DMS53 (cell line): ENCODE results near the gene TICAM1.
"Not testable (repeated sequence)": the region's sequence is repeated elsewhere in the genome, so short reads cannot be mapped to it uniquely, and the experiment has no call there.

Experiments used
- DNase-seq: peaks from one replicate; lab custom pipeline; 2025; lab: John Stamatoyannopoulos, UW

Gene TICAM1

GRCh38 chr19:4831304-4831978, at the start of gene TICAM1:
TICAM1 (minus strand) TSS chr19:4831712; CDS start chr19:4818377, 13,335 bp downstream.
- peak; percentile 79 for DNase-seq

DNA sequence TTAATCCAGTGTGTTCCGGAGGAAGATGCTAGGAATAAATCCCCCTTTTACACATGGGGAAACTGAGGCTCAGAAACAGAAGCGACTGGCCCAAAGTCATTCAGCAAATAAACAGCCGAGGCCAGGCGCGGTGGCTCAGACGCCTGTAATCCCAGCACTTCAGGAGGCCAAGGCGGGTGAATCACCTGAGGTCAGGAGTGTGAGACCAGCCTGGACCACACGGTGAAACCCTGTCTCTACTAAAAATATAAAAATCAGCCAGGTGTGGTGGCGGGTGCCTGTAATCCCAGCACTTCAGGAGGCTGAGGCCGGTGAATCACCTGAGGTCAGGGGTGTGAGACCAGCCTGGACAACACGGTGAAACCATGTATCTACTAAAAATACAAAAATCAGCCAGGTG, 47.5 kb upstream of the TICAM1 start:
- DNase-seq, result no peak

DNA sequence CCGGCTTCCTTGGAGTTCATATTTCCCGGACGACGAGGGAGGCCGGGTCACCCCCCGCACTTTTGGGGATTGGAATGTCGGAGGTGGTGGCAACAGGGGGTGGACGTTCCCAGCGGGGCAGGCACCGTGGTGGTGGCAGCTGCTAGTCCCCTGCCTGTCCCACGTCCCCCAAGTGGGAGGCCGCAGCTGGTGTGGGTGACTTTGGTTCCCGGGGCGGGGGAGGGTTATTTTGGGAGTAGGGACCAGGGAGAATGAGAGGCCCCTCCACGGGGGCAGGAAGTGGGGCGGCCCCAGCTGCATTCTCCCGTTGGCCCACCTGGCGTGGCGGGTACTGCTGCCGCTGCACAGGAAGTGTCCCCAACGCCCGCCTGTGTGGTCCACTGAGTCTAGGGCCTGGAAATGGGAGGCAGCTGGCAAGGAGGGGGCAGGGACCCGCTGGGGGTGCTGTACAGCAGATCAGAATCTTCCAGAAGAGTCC, 47.0 kb upstream of the TICAM1 start:
- no peak for DNase-seq

DNA sequence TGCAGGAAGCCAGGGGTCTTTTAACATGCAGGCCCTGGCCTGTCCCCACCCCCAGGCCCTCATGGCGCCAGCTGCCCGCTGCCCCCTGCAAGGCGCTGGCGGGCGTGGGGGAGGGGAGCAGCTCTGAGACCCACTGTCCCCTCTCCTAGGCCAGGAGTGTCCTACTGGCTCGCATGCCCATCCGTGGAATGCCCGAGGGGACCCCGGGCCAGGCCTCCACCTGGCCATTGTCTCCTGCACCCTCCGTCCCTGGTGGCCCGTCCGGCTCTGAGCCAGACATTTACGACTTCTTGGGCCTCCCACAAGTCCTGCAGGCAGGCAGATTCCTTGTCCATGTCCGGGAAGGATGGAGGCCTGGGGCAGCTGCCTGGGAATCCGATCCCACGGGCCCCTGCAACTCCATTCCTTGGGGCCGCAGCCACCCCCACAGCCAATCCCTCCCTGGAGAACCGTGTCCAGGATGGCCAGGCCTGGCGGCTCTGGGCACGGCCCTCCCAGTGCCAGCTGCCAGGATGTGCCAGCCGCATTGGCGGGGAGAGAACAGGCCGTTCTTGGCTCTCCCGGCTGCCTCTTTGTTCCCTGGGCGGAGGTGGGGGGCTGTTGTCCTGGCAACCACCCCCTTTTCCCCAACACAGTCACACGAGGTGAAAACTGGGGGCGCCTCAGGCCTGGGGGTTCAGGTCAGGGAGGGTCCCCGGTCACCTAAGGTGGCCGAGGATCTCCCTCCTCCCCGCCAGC, 46.4 kb upstream of the TICAM1 start:
- no peak for DNase-seq

GRCh38 chr19:4873930-4874329, 42.4 kb upstream of the TICAM1 start:
- DNase-seq, result no peak

GRCh38 chr19:4871711-4872110, 40.2 kb upstream of the TICAM1 start:
- no peak for DNase-seq

DNA sequence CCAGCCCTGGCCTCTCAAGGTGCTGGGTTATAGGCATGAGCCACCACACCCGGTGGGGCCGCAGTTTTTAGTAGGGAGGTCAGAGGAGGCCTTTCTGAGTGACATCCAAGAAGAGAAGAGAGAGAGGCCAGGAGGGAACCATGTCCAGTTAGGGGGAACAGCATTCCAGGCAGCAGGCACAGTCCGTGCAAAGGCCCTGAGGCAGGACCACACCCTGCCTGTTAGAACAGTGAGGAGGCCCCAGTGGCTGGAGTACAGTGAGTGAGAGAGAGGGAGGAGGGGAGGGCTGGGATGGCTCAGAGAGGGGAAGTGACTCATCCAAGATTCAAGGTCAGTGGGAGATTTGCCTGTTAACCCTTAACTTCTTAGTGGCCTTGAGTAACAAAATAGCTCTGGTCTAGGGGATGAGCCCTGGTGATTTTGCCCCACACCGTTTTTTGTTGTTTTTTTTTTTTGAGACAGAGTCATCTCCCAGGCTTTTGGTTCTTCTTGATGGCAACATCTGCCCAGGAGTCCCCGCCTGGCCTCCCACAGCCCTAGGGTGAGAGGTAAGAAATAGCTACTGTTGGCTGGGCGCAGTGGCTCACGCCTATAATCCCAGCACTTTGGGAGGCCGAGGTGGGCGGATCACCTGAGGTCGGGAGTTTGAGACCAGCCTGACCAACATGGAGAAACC, 38.7 kb upstream of the TICAM1 start:
- peak; percentile 73 for DNase-seq

DNA sequence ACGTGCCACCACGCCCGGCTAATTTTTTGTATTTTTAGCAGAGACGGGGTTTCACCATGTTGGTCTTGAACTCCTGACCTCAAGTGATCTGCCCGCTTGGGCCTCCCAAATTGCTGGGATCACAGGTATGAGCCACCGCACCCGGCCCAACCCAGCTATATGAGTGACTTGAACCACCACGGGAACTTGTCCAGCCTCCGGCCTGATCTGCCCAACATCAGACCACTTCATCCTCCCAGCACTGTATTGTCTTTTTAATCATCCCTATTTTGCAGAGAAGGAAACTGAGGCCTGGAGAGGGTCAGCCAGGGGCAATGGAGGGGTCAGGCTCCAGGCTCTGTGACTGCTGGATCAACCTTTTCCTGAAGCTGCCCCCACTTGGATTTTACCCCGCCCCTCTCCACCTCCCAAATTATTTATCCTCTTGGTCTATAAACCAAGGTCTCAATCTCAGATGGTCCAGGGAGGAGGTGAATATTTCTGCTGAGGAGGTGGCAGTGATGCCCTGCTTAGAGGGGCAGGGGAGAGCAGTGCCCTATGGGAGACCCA, 36.8 kb upstream of the TICAM1 start:
- no peak for DNase-seq

GRCh38 chr19:4867534-4868285, 36.2 kb upstream of the TICAM1 start, which contains the start of gene PLIN3:
PLIN3 (minus strand) TSS chr19:4867667; CDS start chr19:4861394, 6,273 bp downstream.
- DNase-seq, result peak; percentile 89

DNA sequence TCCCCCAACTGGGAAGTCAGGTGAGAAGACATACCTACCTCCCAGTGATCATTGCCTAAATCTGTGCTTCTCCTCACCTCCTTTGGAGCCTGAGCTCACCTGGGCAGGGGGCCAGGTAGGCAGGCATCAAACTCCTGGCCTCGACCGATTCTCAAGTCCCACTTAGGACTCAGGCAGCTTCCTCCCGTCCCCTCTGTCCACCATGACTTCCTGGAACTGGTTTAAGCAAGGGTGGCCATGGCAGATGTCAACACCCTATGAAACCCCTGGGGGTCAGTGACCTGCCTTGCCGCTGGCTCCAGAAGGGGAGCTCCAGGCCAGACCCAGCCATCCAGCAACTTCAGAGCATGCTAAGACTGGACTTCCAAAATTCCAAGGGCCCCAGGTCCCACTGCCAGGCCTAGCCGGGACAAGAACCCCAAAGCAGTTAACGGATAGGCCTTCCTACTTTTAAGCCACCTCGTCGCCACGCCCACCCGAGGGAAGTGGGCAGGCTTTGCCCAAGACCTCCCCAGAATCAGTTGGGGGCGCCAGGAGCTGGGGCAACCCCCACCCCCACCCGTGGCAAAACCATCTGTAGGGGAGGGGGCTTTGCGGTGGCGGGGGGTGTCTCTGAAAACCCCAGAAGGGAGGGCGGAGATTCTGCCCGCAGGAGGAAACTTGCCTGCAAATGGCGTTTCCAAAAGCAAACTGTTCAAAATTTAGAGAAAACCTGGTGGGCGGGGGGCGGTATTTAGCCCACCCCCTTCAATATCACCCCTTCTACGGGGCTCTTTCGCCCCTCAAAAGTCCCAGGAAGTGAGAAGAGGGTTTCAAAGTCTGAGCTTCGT, 35.3 kb upstream of the TICAM1 start:
- DNase-seq, result no peak

DNA sequence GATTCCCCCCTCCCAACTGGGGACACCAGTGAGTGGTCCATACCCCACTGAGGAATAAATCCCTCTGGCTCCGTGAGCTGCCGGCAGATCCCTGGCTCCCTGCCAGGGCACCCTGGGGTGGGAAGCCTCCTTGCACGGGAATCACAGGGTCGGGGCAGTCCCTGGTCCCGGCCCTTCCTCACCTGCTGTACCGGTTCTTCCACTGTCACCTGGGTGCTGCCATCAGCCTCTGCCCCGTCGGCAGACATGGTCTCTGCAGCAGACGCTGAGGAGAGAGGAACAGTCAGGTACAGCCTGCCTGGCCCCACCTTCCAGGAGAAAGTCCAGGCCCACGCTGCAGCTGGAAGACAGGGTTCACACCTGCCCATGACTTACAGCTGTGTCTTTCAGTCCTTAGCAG, 29.6 kb upstream of the TICAM1 start:
- peak; percentile 92 for DNase-seq

GRCh38 chr19:4859697-4860096, 28.2 kb upstream of the TICAM1 start:
- no peak for DNase-seq

- not testable (repeated sequence) for DNase-seq
Observed at GRCh38 chr19:4856468-4856867, 25.0 kb upstream of the TICAM1 start.

GRCh38 chr19:4853506-4853905, 22.0 kb upstream of the TICAM1 start:
- not testable (repeated sequence) for DNase-seq

DNA sequence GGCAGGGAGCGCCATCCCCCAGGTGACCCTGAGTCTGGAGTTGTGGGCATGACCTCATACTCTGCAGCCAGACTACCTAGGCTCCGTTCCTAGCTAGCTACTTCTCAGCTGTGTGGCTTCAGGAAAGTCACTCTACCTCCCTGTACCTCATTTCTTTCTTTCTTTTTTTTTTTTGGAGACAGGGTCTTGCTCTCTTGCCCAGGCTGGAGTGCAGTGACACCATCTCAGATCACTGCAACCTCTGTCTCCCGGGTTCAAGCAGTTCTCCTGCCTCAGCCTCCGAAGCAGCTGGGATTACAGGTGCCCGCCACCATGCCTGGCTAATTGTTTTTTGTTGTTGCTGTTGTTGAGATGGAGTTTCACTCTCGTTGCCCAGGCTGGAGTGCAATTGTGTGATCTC, 21.0 kb upstream of the TICAM1 start:
- DNase-seq, result no peak

GRCh38 chr19:4851551-4852290, 20.2 kb upstream of the TICAM1 start:
- peak; percentile 87 for DNase-seq

DNA sequence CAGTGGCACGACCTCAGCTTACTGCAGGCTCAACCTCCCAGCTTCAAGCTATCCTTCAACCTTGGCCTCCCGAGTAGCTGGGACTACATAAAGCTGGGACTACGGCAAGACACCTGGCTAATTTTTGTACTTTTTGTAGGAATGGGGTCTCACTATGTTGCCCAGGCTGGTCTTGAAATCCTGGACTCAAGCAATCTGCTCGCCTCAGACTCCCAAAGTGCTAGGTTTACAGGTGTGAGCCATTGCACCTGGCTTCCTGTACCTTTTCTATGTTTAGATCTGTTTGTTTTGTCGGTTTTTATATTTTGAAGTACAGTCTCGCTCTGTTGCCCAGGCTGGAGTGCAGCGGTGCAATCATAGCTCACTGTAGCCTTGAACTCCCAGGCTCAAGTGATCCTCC, 17.5 kb upstream of the TICAM1 start:
- DNase-seq, result peak; percentile 65

- DNase-seq, result no peak
Observed at GRCh38 chr19:4847190-4847973, 15.9 kb upstream of the TICAM1 start.

DNA sequence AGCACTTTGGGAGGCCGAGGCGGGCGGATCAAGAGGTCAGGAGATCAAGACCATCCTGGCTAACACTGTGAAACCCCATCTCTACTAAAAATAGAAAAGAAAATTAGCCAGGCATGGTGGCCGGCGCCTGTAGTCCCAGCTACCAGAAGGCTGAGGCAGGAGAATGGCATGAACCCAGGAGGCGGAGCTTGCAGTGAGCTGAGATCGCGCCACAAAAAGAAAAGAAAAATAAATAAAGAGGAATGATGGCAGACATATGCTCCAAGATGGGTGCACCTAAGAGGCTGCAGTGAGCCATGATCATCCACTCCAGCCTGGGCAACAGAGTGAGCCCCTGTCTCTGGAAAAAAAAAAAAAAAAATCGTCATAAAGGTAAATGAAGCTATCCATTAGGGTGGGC, 14.5 kb upstream of the TICAM1 start:
- not testable (repeated sequence) for DNase-seq
